H1 (cell line): Measurements from ENCODE around the gene SLC11A1. TPM values are rescaled to one million over a fixed set of nuclear protein-coding genes. Genes with fewer than 3 reads are reported as not detected.

ENCODE experiments used
- CTCF ChIA-PET: fragments of 300-600 bp; sonication (Branson Sonifier 250); formaldehyde crosslinking; loops from one replicate; lab custom pipeline; 2021; ENCODE audit not compliant: partially characterized antibody; lab: Charles Lee
- POLR2A ChIA-PET: fragments of 300-600 bp; sonication (Branson Sonifier 250); formaldehyde crosslinking; loops from one replicate; lab custom pipeline; 2021; ENCODE audit warnings: inconsistent platforms; ENCODE audit not compliant: partially characterized antibody; lab: Charles Lee
- DNase-seq, 2 experiments: peaks; one replicate each; pipeline versions ENCODE4 v3.0.0 to v3.0.0-alpha.2; 2010 to 2022; ENCODE audit warnings: low spot score in 2 of 2, low read depth in 1 of 2, mixed read lengths in 1 of 2
- FAIRE-seq: peaks from 2 replicates; lab custom pipeline; 2011; peaks lifted over from hg19 to GRCh38; lab: Jason Lieb, UNC
- H2AFZ ChIP-seq: 2 replicates; pipeline ENCODE4 v1.8.1; 2012; ENCODE audit warnings: low read length, inconsistent platforms
- H2AK5ac ChIP-seq: 2 replicates; pipeline ENCODE4 v1.6.1; 2013; ENCODE audit warnings: low read depth, low read length
- H2BK120ac ChIP-seq: replicated peaks from 2 replicates; pipeline ENCODE3; 2013; ENCODE audit warnings: low read depth, low read length, inconsistent platforms
- H2BK12ac ChIP-seq: 2 replicates; pipeline ENCODE4 v1.6.1; 2013; ENCODE audit warnings: low read depth, low read length
- H2BK15ac ChIP-seq: 2 replicates; pipeline ENCODE4 v1.6.1; 2013; ENCODE audit warnings: low read length
- H2BK20ac ChIP-seq: 2 replicates; pipeline ENCODE4 v1.6.1; 2013; ENCODE audit warnings: low read length
- H2BK5ac ChIP-seq: 2 replicates; pipeline ENCODE4 v1.6.1; 2013; ENCODE audit warnings: low read depth, low read length
- H3K14ac ChIP-seq: 2 replicates; pipeline ENCODE4 v1.6.1; 2013; ENCODE audit warnings: inconsistent platforms; ENCODE audit not compliant: insufficient read length
- H3K18ac ChIP-seq: 2 replicates; pipeline ENCODE4 v1.6.1; 2013; ENCODE audit warnings: low read length; ENCODE audit errors: extremely low read depth
- H3K23ac ChIP-seq: 2 replicates; pipeline ENCODE4 v1.6.1; 2013; ENCODE audit warnings: inconsistent platforms; ENCODE audit not compliant: insufficient read length
- H3K23me2 ChIP-seq: 2 replicates; pipeline ENCODE4 v1.6.1; 2013; ENCODE audit warnings: low read depth, low read length
- H3K27ac ChIP-seq: 2 replicates; pipeline ENCODE4 v1.6.1; 2011; ENCODE audit warnings: low read depth, low read length, inconsistent platforms
- H3K27me3 ChIP-seq, 4 experiments: replicated peaks in 1 of 4; 1 replicate in 1 of 4; 2 replicates in 3 of 4; pipeline versions ENCODE4 v1.6.1 to v1.8.1; 2011 to 2013; ENCODE audit warnings: low read length in 3 of 4, mild to moderate bottlenecking in 3 of 4, inconsistent platforms in 2 of 4, mixed read lengths in 2 of 4, moderate library complexity in 1 of 4; ENCODE audit not compliant: control insufficient read depth in 3 of 4, insufficient read depth in 3 of 4; ENCODE audit errors: extremely low read depth in 1 of 4
- H3K36me3 ChIP-seq, 4 experiments: 2 replicates each; pipeline versions ENCODE4 v1.6.1 to v1.8.1; 2011 to 2013; ENCODE audit warnings: mild to moderate bottlenecking in 4 of 4, low read length in 3 of 4, moderate library complexity in 2 of 4, control low read depth in 1 of 4, inconsistent platforms in 1 of 4; ENCODE audit not compliant: insufficient read depth in 4 of 4, control insufficient read depth in 2 of 4
- H3K4ac ChIP-seq: replicated peaks from 2 replicates; pipeline ENCODE3; 2013; ENCODE audit warnings: low read length, low read depth, mixed read lengths, inconsistent platforms; ENCODE audit not compliant: insufficient read length
- H3K4me1 ChIP-seq, 4 experiments: replicated peaks in 1 of 4; 1 replicate in 1 of 4; 2 replicates in 3 of 4; pipeline versions ENCODE4 v1.6.1 to v1.8.1; 2011 to 2013; ENCODE audit warnings: low read length in 3 of 4, inconsistent platforms in 2 of 4, mixed read lengths in 1 of 4; ENCODE audit not compliant: insufficient read depth in 4 of 4, control insufficient read depth in 3 of 4
- H3K4me2 ChIP-seq, 2 experiments: 2 replicates each; pipeline versions ENCODE4 v1.6.1 to v1.8.1; 2011 to 2013; ENCODE audit warnings: low read depth in 2 of 2, low read length in 2 of 2, control low read depth in 1 of 2, inconsistent platforms in 1 of 2, mild to moderate bottlenecking in 1 of 2; ENCODE audit not compliant: insufficient read depth in 1 of 2
- H3K4me3 ChIP-seq, 4 experiments: fragments of 200-600, 300-600 bp in 1 of 4; sonication (generic), shearing (Covaris generic), sonication (Bioruptor Twin) in 1 of 4; 2 replicates each; pipeline versions ENCODE4 v1.5.1 to v1.8.1; 2011 to 2016; ENCODE audit warnings: low read length in 4 of 4, low read depth in 3 of 4, control low read depth in 2 of 4, inconsistent platforms in 2 of 4, mild to moderate bottlenecking in 2 of 4, mixed read lengths in 1 of 4, moderate library complexity in 1 of 4; ENCODE audit not compliant: insufficient read depth in 2 of 4; ENCODE audit errors: extremely low read depth in 1 of 4
- H3K56ac ChIP-seq: replicated peaks from 2 replicates; pipeline ENCODE3; 2013; ENCODE audit warnings: low read depth, mild to moderate bottlenecking, mixed read lengths, low read length, inconsistent platforms; ENCODE audit not compliant: insufficient read length
- H3K79me1 ChIP-seq: 2 replicates; pipeline ENCODE4 v1.6.1; 2013; ENCODE audit warnings: low read depth, low read length, control low read depth
- H3K79me2 ChIP-seq, 2 experiments: 2 replicates each; pipeline versions ENCODE4 v1.6.1 to v1.8.1; 2012 to 2013; ENCODE audit warnings: low read length in 2 of 2, mild to moderate bottlenecking in 2 of 2, inconsistent platforms in 1 of 2; ENCODE audit not compliant: insufficient read depth in 2 of 2, control insufficient read depth in 1 of 2
- H3K9ac ChIP-seq, 4 experiments: replicated peaks in 1 of 4; 1 replicate in 1 of 4; 2 replicates in 3 of 4; pipeline versions ENCODE4 v1.6.1 to v1.8.1; 2011 to 2013; ENCODE audit warnings: low read depth in 3 of 4, low read length in 3 of 4, control low read depth in 2 of 4, mild to moderate bottlenecking in 2 of 4, moderate library complexity in 2 of 4, inconsistent platforms in 1 of 4; ENCODE audit errors: extremely low read depth in 1 of 4
- H3K9me3 ChIP-seq, 2 experiments: 2 replicates each; pipeline versions ENCODE4 v1.6.1 to v1.8.1; 2012 to 2013; ENCODE audit warnings: mild to moderate bottlenecking in 2 of 2, moderate library complexity in 2 of 2, control low read depth in 1 of 2, inconsistent platforms in 1 of 2, low read depth in 1 of 2, low read length in 1 of 2, mixed read lengths in 1 of 2; ENCODE audit not compliant: insufficient read depth in 2 of 2
- H4K20me1 ChIP-seq, 2 experiments: replicated peaks in 1 of 2; 2 replicates each; pipeline versions ENCODE3 to v1.8.1; 2011 to 2013; ENCODE audit warnings: inconsistent platforms in 2 of 2, low read length in 2 of 2, mild to moderate bottlenecking in 1 of 2; ENCODE audit not compliant: insufficient read depth in 2 of 2, control insufficient read depth in 1 of 2
- H4K5ac ChIP-seq: 2 replicates; pipeline ENCODE4 v1.6.1; 2013; ENCODE audit warnings: low read length, low read depth, mixed read lengths, inconsistent platforms; ENCODE audit not compliant: insufficient read length
- H4K8ac ChIP-seq: 2 replicates; pipeline ENCODE4 v1.8.0; 2013; ENCODE audit warnings: mild to moderate bottlenecking, moderate library complexity, low read length, inconsistent platforms; ENCODE audit not compliant: insufficient read depth; ENCODE audit errors: extremely low read depth
- H4K91ac ChIP-seq: replicated peaks from 2 replicates; pipeline ENCODE3; 2013; ENCODE audit warnings: low read length, mixed read lengths, inconsistent platforms; ENCODE audit not compliant: insufficient read length
- ATF3 ChIP-seq: IDR thresholded peaks from 2 replicates; pipeline ENCODE4 v1.6.1; 2011; ENCODE audit warnings: low read depth, mild to moderate bottlenecking, low read length; ENCODE audit not compliant: insufficient read depth
- CBX5 ChIP-seq: fragments of 300-800, 300-1000 bp; sonication (generic); IDR thresholded peaks from 2 replicates; pipeline ENCODE4 v1.7.1; 2016; ENCODE audit warnings: antibody characterized with exemption, low read length, low read depth
- CEBPB ChIP-seq: IDR thresholded peaks from 2 replicates; pipeline ENCODE4 v1.6.1; 2012; ENCODE audit warnings: low read depth, low read length
- CHD1 ChIP-seq: IDR thresholded peaks from 2 replicates; pipeline ENCODE4 v1.6.1; 2012; ENCODE audit warnings: low read depth, low read length, improper control_type of control experiment
- CREB1 ChIP-seq: IDR thresholded peaks from 2 replicates; pipeline ENCODE4 v1.6.1; 2012; ENCODE audit warnings: inconsistent platforms
- EP300 ChIP-seq, 2 experiments: IDR thresholded peaks; 1 replicate in 1 of 2; 2 replicates in 1 of 2; pipeline ENCODE4 v1.6.1; 2011 to 2012; ENCODE audit warnings: low read depth in 2 of 2, low read length in 2 of 2, mild to moderate bottlenecking in 2 of 2, borderline replicate concordance in 1 of 2, inconsistent platforms in 1 of 2, moderate library complexity in 1 of 2
- HDAC6 ChIP-seq: IDR thresholded peaks from one replicate; pipeline ENCODE4 v1.7.1; 2012; ENCODE audit warnings: low read depth, mild to moderate bottlenecking, inconsistent platforms, low read length, moderate library complexity
- JUND ChIP-seq: IDR thresholded peaks from 2 replicates; pipeline ENCODE4 v1.6.1; 2011; ENCODE audit warnings: mild to moderate bottlenecking, improper control_type of control experiment, low read length
- KDM1A ChIP-seq: fragments of 200-600, 300-600 bp; sonication (generic); IDR thresholded peaks from 2 replicates; pipeline ENCODE4 v1.7.1; 2016; ENCODE audit warnings: mild to moderate bottlenecking, low read length, borderline replicate concordance
- NRF1 ChIP-seq: IDR thresholded peaks from 2 replicates; pipeline ENCODE4 v1.6.1; 2011; ENCODE audit warnings: mild to moderate bottlenecking, low read depth, low read length, improper control_type of control experiment
- POLR2AphosphoS5 ChIP-seq: IDR thresholded peaks from 2 replicates; pipeline ENCODE4 v1.6.1; 2011; ENCODE audit warnings: low read depth, low read length
- RFX5 ChIP-seq: IDR thresholded peaks from 2 replicates; pipeline ENCODE4 v1.6.1; 2011; ENCODE audit warnings: low read depth, low read length, improper control_type of control experiment, borderline replicate concordance
- TAF1 ChIP-seq: IDR thresholded peaks from 2 replicates; pipeline ENCODE4 v1.6.1; 2011; ENCODE audit warnings: mild to moderate bottlenecking, low read depth, low read length
- TAF7 ChIP-seq: optimal IDR thresholded peaks from 2 replicates; pipeline ENCODE3; 2011; ENCODE audit warnings: low read depth, mild to moderate bottlenecking, inconsistent platforms, low read length, moderate library complexity, borderline replicate concordance
- ZNF274 ChIP-seq: IDR thresholded peaks from 2 replicates; pipeline ENCODE4 v1.7.0; 2012; ENCODE audit warnings: low read length, borderline replicate concordance; ENCODE audit errors: extremely low read depth
- WGBS, 2 experiments: shearing (Covaris generic) in 1 of 2; methylation state at CpG; one replicate each; pipeline versions ENCODE4 v1.1.6 to v1.1.7; 2013 to 2015; ENCODE audit warnings: low lambda C conversion rate in 2 of 2, mixed read lengths in 2 of 2, inconsistent platforms in 1 of 2, low coverage in 1 of 2, missing lambda C conversion rate in 1 of 2; ENCODE audit not compliant: insufficient replicate concordance in 2 of 2, insufficient coverage in 1 of 2, insufficient read length in 1 of 2; ENCODE audit errors: extremely low coverage in 1 of 2, missing lambda C conversion rate in 1 of 2; 5-methylcytosine and 5-hydroxymethylcytosine counted together
- polyA plus RNA-seq, 7 experiments: library from polyadenylated mRNA; depleted of rRNA in 3 of 7; stranded (reverse) in 5 of 7; unstranded in 2 of 7; fragments of >200 nt in 5 of 7; fragments of 200-250 nt in 2 of 7; gene quantifications; 1 replicate in 5 of 7; 2 replicates in 1 of 7; 4 replicates in 1 of 7; pipeline versions ENCODE4 v1.2.1 to v1.2.3, GENCODE V29; 2011 to 2013; ENCODE audit warnings: missing spikeins in 2 of 7, mixed read lengths in 2 of 7
- total RNA-seq: library from RNA; stranded (reverse); fragmentation: NEBNext Ultra II Directional; extraction: Animal tissue kit (Norgen Biotek cat#: 25700); gene quantifications from 2 replicates; pipeline ENCODE4 v1.2.1, GENCODE V29; 2021

Gene SLC11A1
- total and polyA plus RNA-seq, 2 of the 8 experiments (the other 6 are each of a cell fraction or from before 2014, with no cell fraction given): 0.20 to 0.43 TPM

GRCh38 chr2:218382785-218383184 is 712 bp downstream of the SLC11A1 start:
- ChIA-PET CTCF (interaction anchor here (0.8 to 3.5 kb wide), 7 partner anchors 11 to 110 kb away, joined by 3 to 14 read pairs (median 6); partner anchors contain the start of gene TMBIM1), POLR2A (interaction anchor here (0.5 kb wide), 1 partner anchor 43 kb away, joined by 3 read pairs; no protein-coding TSS in a partner anchor)
- Histone ChIP-seq H3K23me2 (peaks cover 7% of the 10 kb centered on the region; the same call in 1 of the 2 replicates), H3K79me2 (no peaks in the 10 kb centered on the region), H4K8ac (no peak overlapping the region), H2BK12ac (no peak overlapping the region), H2AFZ (no peak overlapping the region), H3K27me3 (peaks cover 0 to 17% (median 11%) of the 10 kb centered on the region in 4 experiments; a peak in 5 of 7 replicates), H4K20me1 (no peaks in the 10 kb centered on the region), H2BK120ac (no peak overlapping the region), H3K4me3 (no peak overlapping the region), H3K18ac (no peak overlapping the region), H3K56ac (no peak overlapping the region), H2AK5ac (no peak overlapping the region), H3K9me3 (no peaks in the 10 kb centered on the region), H3K4me1 (peaks cover 0 to 5% (median 3%) of the 10 kb centered on the region in 4 experiments; a peak in 5 of 7 replicates), H3K27ac (no peak overlapping the region), H3K23ac (no peak overlapping the region), H4K91ac (no peak overlapping the region), H3K9ac (no peak overlapping the region), H3K4me2 (no peak overlapping the region), H2BK15ac (no peak overlapping the region), H4K5ac (no peak overlapping the region), H2BK5ac (no peak overlapping the region), H3K4ac (no peak overlapping the region), H2BK20ac (no peak overlapping the region), H3K79me1 (no peaks in the 10 kb centered on the region), H3K36me3 (no peaks in the 10 kb centered on the region), H3K14ac (no peak overlapping the region)
- FAIRE-seq (no peak), DNase-seq (no peak)
- 84% methylated on average over 6 of the region's 6 CpGs; no CpG with 5 or more reads in 1 of the 2 experiments for WGBS, 2 experiments
- no peak for TF ChIP-seq CHD1
- TF ChIP-seq POLR2AphosphoS5: no peak
- no peak for TF ChIP-seq KDM1A
- no peak for TF ChIP-seq HDAC6
- TF ChIP-seq CBX5: no peak
- no peak for TF ChIP-seq TAF7
- TF ChIP-seq ATF3: no peak
- no peak for TF ChIP-seq CREB1
- no peak for TF ChIP-seq NRF1
- TF ChIP-seq ZNF274: no peak
- no peak for TF ChIP-seq TAF1
- no peak for TF ChIP-seq JUND
- no peak for TF ChIP-seq RFX5
- TF ChIP-seq EP300 (IDR thresholded peaks at IDR 0.05; ENCODE audit: borderline replicate concordance in 1 of 2, low read depth in 2 of 2, low read length in 2 of 2): no peak
- no peak for TF ChIP-seq CEBPB
